Thyroid gland (tissue), 4 donors: ENCODE results near the gene BUD31. TPM values are rescaled to one million over a fixed set of nuclear protein-coding genes. Genes with fewer than 3 reads are reported as not detected.

Experiments used
- DNase-seq, 2 donors: peaks; one replicate each; pipeline ENCODE4 v3.0.0-alpha.2; 2019
- H3K27ac ChIP-seq, 3 donors: fragments of 200-600 bp; sonication (generic); 1 replicate in 2 of 3; 2 replicates in 1 of 3; pipeline ENCODE4 v1.5.1; 2016 to 2019; ENCODE audit warnings: mild to moderate bottlenecking in 1 of 3, moderate library complexity in 1 of 3
- H3K27me3 ChIP-seq: fragments of 200-600 bp; sonication (generic); one replicate; pipeline ENCODE4 v1.5.1; 2019
- H3K36me3 ChIP-seq, 2 donors: fragments of 200-600 bp; sonication (generic); one replicate each; pipeline ENCODE4 v1.5.1; 2016 to 2019
- H3K4me1 ChIP-seq, 2 donors: fragments of 200-600 bp; sonication (generic); one replicate each; pipeline ENCODE4 v1.5.1; 2017 to 2019
- H3K4me3 ChIP-seq, 3 donors: fragments of 200-600 bp; sonication (generic); replicated peaks in 1 of 3; 1 replicate in 2 of 3; 2 replicates in 1 of 3; pipeline ENCODE4 v1.5.1; 2016; ENCODE audit warnings: mild to moderate bottlenecking in 1 of 3
- H3K9me3 ChIP-seq: fragments of 200-600 bp; sonication (generic); one replicate; pipeline ENCODE4 v1.5.1; 2017
- POLR2A ChIP-seq, 2 donors: fragments of 450-650 bp; IDR thresholded peaks; one replicate each; pipeline ENCODE4 v1.6.1; 2017; ENCODE audit warnings: antibody characterized with exemption in 2 of 2, mild to moderate bottlenecking in 2 of 2, moderate library complexity in 1 of 2
- WGBS, 2 donors: methylation state at CpG; one replicate each; pipeline ENCODE4 v1.1.5; 2017; 5-methylcytosine and 5-hydroxymethylcytosine counted together
- intact Hi-C: fragments of 100-400 bp; cut with DNase I; formaldehyde crosslinking; loops from one replicate; pipeline ENCODE4 v1.15.1; 2023
- total RNA-seq, 4 donors: library from RNA; depleted of rRNA; stranded (reverse); fragments of >200 nt; gene quantifications; one replicate each; pipeline ENCODE4 v1.2.3, GENCODE V29; 2016
- TF ChIP-seq, protein P1 (sequence below), 6 experiments: fragments of 200-600 bp in 3 of 6; fragments of 450-650 bp in 3 of 6; sonication (generic) in 3 of 6; IDR thresholded peaks; one replicate each; pipeline ENCODE4 v1.5.1; 2016 to 2019; ENCODE audit warnings: antibody characterized with exemption in 6 of 6, mild to moderate bottlenecking in 2 of 6, inconsistent platforms in 1 of 6, moderate library complexity in 1 of 6

The BUD31 gene
- total RNA-seq, 4 donors from 2014 or later = 41.9 to 89.1 (median 65.4) TPM

DNA sequence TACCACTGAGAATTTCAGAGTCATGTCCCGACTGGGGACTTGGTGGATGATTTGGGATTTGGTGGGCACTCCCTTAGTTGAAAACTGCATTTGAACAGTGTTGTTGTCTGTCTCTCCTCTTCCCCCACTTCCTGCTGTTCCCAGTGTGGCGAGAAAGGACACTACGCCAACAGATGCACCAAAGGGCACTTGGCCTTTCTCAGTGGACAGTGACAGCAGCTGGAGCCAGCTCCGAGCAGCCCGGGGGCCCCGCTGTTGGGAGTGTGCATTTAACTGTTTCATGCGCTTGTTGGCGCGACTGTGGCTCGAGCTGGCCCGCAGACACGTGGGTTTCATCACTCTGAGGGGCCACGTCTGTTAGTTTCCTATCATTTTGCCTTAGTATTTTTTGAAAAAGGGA, 47.5 kb downstream of the BUD31 start:
- WGBS, 2 donors = 81 to 85% methylated on average over 13 of the region's 13 CpGs
- TF ChIP-seq POLR2A (IDR thresholded peaks at IDR 0.05) = no peak
- TF ChIP-seq, protein P1, sequence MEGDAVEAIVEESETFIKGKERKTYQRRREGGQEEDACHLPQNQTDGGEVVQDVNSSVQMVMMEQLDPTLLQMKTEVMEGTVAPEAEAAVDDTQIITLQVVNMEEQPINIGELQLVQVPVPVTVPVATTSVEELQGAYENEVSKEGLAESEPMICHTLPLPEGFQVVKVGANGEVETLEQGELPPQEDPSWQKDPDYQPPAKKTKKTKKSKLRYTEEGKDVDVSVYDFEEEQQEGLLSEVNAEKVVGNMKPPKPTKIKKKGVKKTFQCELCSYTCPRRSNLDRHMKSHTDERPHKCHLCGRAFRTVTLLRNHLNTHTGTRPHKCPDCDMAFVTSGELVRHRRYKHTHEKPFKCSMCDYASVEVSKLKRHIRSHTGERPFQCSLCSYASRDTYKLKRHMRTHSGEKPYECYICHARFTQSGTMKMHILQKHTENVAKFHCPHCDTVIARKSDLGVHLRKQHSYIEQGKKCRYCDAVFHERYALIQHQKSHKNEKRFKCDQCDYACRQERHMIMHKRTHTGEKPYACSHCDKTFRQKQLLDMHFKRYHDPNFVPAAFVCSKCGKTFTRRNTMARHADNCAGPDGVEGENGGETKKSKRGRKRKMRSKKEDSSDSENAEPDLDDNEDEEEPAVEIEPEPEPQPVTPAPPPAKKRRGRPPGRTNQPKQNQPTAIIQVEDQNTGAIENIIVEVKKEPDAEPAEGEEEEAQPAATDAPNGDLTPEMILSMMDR (IDR thresholded peaks at IDR 0.05) = no peak
- no peak overlapping the region for H3K27ac ChIP-seq

DNA sequence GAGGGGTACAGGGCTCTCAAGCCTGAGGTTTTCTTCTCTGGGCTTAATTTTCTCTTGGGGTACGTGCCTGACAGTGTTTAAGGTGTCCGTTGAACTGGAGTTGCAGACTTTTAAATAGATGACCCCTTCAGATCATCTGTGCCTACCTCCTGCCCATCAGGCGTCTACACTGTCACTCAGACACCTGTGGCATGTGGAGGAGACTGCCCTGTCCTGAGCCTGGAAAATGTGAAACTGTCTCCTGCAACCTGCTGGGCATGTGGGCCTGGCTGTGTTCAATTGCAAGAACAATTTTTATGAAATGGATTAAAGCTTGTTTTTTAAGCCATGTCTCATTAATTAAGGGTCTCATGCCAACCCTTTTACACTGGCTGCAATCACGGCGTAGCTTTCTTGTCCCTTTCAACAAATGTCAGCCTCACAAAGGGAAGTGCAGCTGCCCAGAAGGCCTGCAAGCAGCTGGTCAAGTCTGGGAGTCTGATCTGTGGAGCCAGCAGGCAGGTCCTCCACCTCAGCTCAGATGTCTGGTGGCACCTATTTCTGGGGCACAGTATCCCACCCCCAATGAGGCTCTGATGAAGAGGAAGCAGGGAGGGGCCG, 48.4 kb downstream of the BUD31 start:
- Histone ChIP-seq H3K27me3 (no peaks in the 10 kb centered on the region), H3K27ac (no peak overlapping the region), H3K4me1 (no peaks in the 10 kb centered on the region), H3K4me3 (no peak overlapping the region), H3K36me3 (peaks cover 24 to 32% of the 10 kb centered on the region in 2 donors), H3K9me3 (no peaks in the 10 kb centered on the region)
- no peak for TF ChIP-seq POLR2A (IDR thresholded peaks at IDR 0.05)
- TF ChIP-seq, protein P1 (IDR thresholded peaks at IDR 0.05) = no peak
- intact Hi-C loops = no loop called here
- whole genome bisulfite sequencing, 2 donors = 82 to 88% methylated on average over 6 of the region's 6 CpGs
- no peak for DNase-seq

More for the DNA sequence above, 47.5 kb downstream of the BUD31 start:
- no peak for DNase-seq
- no peaks in the 10 kb centered on the region for H3K9me3 ChIP-seq
- H3K4me1 ChIP-seq = no peaks in the 10 kb centered on the region
- no peak overlapping the region for H3K4me3 ChIP-seq
- peaks cover 24 to 32% of the 10 kb centered on the region in 2 donors for H3K36me3 ChIP-seq
- H3K27me3 ChIP-seq = no peaks in the 10 kb centered on the region
- intact Hi-C loops = no loop called here

DNA sequence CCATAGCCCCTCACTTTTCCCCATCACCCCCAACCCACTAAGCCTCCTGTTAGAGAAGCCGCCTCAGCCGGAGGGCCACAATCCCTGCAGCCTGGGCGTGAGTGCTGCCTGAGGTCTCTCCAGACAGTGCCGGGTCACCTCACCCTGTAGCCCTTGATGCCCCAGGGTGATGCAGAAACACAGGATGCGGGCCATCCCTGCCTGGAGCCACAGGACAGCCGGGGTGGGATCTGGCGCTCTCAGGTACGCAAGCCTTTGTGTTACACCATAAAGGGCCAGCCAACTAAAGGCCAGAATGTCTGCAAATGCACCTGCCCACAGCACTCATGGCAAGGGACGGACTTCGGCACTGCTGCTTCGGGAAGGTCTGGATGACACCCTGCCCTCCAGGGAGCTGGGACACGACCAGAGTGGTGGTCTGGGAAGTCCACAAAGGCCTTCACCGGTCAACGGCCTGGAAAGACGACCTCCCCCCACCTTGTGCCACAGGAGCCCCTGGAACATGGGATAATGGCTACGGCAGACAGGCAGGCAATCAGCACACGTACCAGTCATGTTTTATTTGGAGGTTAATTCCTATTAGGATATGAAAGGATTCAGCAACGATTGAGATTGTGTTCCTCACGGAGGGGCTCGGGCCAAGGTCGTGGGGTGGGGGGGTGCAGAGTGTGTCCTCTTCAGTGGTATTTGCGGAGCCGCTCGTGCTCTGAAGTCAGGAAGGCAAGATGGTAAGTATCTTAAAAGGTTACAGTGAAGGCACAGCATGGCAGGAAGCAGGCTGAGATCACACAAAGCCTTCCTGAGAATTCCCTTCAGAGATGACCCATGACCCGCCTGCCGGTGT, 49.1 kb downstream of the BUD31 start:
- H3K4me3 ChIP-seq = no peak overlapping the region
- intact Hi-C loops = no loop called here
- TF ChIP-seq, protein P1 (IDR thresholded peaks at IDR 0.05) = no peak
- no peak for TF ChIP-seq POLR2A (IDR thresholded peaks at IDR 0.05)
- H3K36me3 ChIP-seq = peaks cover 24 to 25% of the 10 kb centered on the region in 2 donors
- no peaks in the 10 kb centered on the region for H3K9me3 ChIP-seq
- 80 to 87% methylated on average over 19 to 21 of the region's 26 CpGs for WGBS, 2 donors
- H3K27me3 ChIP-seq = no peaks in the 10 kb centered on the region
- H3K27ac ChIP-seq = no peak overlapping the region
- DNase-seq = no peak
- no peaks in the 10 kb centered on the region for H3K4me1 ChIP-seq

DNA sequence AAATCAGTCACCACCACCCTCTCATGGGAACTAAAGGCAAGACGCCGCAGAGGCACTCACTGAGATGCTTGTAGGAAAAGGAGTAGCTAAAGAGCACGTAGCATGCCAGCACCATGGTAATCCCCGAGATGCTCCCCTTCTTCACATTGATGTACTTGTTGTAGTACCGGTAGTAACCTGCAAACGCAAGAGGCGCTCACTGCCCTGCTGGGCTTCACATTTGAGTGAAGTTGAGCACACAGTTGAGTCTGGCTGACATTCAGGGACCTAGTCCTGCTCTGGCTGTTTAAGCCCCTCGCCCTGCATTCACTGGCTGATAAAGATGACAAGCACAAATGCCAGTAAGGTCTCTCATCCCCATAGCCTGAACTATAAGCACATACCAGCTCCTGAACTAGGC, 50.3 kb downstream of the BUD31 start:
- no peaks in the 10 kb centered on the region for H3K27me3 ChIP-seq
- no peak for TF ChIP-seq POLR2A (IDR thresholded peaks at IDR 0.05)
- TF ChIP-seq, protein P1 (IDR thresholded peaks at IDR 0.05) = peak in 1 of 6 experiments; percentile 12
- no peaks in the 10 kb centered on the region for H3K9me3 ChIP-seq
- peaks cover 15 to 26% of the 10 kb centered on the region in 2 donors for H3K36me3 ChIP-seq
- intact Hi-C loops = no loop called here
- WGBS, 2 donors = 95% methylated on average over 8 of the region's 8 CpGs
- DNase-seq = no peak
- H3K4me3 ChIP-seq = no peak overlapping the region
- no peak overlapping the region for H3K27ac ChIP-seq
- no peaks in the 10 kb centered on the region for H3K4me1 ChIP-seq

- H3K36me3 ChIP-seq = peaks cover 13 to 23% of the 10 kb centered on the region in 2 donors
- no peak for TF ChIP-seq POLR2A (IDR thresholded peaks at IDR 0.05)
- TF ChIP-seq, protein P1 (IDR thresholded peaks at IDR 0.05) = no peak
- DNase-seq = no peak
- no peak overlapping the region for H3K27ac ChIP-seq
- peaks cover 13% of the 10 kb centered on the region in 2 donors for H3K4me1 ChIP-seq
- intact Hi-C loops = no loop called here
- H3K4me3 ChIP-seq = no peak overlapping the region
- no peaks in the 10 kb centered on the region for H3K27me3 ChIP-seq
- no peaks in the 10 kb centered on the region for H3K9me3 ChIP-seq
- 78 to 89% methylated on average over 11 of the region's 11 CpGs for WGBS, 2 donors
Measured at GRCh38 chr7:99460651-99461050, 51.9 kb downstream of the BUD31 start.
